IPS DF 19.7 (cell line): ENCODE results near the gene PNLIP.

Experiments used
- DNase-seq: peaks from one replicate; pipeline ENCODE4 v3.0.0-alpha.2; 2013; ENCODE audit warnings: low read depth, low spot score

Gene PNLIP

DNA sequence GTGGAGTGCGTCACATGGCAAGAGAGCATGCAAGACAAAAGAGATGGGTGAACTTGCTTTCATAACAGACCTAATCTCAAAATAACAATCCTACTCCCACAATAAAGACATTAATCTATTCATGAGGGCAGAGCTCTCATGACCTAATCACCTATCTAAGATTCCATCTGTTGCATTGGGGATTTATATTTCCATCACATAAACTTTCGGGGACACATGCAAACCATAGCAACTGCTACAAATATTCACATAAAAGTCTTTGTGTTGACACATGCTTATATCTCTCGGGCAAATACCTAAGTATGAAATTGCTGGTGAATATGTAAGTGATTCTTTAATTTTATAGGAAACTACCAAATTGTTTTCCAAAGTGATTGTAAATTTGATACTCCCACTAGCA, 29.1 kb downstream of the PNLIP start:
- no peak for DNase-seq

DNA sequence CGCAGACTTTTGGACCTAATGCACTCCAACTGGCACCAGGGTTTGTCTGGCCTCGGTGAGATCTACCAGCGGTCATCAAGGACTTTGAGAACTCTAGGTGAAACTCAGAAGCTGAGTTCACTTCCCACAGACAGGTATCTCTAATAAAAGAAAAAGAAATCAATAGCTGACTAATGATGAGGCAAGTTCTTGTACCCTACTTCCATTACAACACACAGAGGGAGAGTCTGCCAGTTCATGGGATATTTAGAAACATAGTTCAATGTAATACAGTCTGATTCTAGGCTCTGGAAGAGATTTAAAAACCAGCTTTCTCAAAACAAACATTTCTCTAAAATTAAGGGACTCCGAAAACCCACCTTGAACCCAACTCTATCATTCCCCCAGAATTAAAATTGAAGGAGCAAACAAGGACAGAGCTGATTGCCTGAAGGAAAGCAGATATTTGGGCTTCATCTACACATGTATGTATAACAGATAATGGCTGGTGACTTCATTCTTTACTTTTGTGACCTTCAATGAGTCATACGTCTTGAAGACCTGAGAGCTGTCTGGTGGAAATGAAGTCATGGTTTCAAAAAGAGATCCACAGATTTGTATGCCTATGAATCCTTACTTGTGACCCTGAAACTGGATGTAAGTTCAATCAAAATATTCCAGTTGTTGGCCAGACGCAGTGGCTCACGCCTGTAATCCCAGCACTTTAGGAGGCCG, 42.3 kb downstream of the PNLIP start:
- no peak for DNase-seq

DNA sequence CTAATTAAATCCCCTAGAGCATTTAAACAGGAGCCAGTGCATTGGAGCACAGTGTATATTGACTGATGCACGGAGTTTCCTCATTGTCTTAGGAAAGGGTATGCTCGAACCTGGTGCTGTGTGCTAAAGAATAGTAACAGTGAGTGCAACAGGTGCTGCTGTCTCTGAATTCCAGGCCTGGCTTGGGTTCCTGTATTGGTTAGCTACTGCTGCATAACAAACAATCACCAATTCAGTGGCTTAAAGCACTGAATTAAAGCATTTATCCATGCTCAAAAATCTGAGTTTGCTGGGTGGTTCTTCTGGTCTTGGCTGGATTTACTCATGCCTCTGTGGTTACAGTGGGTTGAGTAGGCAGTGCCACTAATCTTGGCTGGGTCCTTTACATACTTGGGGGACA, 43.3 kb downstream of the PNLIP start:
- no peak for DNase-seq

- no peak for DNase-seq
These were observed 44.2 kb downstream of the PNLIP start for GRCh38 chr10:116589926-116590325.

DNA sequence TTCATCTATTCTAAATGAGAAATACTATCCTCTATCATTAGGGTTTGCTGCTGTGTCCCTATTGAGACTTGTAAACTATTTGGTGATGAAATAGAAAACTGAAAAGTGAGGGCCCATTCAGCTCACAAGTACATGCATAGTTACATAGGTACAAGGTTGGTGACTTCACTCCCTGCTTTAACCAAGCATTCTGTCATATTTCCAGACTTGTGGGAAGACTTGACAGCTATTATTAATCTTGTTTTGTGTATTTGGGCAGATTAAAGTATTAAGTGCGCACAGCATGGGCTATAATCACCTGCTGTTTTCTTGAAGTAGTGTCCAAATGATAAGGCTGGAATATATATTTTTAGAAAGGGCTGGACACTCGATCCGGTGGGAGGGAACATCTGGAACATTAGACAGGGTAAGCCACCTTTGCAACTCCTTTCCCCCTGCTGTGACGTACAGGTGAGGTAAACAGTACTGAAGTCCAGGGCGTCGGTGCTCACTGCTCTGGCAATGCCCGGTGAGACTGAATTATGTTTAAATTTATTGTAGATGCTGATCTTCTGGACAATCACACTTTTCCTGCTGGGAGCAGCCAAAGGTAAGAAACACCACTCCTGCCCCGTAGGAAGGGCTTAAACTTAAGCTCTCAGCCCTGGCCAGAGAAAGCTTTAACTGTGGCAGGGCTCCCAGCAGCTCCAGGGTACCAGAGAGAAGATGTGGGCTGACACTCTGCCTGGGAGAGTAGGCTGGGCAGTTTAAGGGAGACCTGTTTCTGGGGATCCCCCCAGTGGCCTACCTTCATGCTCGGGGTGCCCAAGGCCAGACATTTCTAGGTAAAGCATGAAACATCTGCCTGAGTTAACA, 45.1 kb downstream of the PNLIP start, which contains the start of gene PNLIPRP1:
Gene PNLIPRP1 (plus strand): TSS at position 370 of the 855 bp plus-strand sequence. CDS start 171 bp downstream, at position 541.
- no peak for DNase-seq

DNA sequence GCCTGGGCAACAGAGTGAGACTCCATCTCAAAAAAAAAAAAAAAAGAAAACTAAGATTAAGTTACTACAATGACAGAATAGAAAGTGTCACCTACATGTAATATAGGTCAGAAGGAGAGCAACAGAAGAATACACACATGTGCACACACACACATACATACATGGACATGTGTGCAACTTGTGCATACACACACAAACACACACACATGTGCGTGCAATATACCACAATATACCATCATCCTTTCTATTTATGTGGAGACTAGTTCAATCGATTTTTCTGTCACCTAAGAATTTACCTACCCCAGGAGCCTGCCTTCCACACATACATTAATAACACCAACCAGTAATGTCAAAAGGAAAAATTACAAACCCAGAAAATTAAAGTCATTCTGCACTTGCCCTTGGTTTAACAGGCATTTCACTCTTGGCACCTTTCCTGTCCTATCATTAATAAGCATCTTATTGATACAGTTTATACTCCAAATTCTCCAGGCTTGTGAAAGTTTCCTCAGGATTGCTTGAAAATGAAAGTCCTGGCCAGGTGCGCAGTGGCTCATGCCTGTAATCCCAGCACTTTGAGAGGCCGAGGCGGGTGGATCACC, 47.5 kb downstream of the PNLIP start:
- DNase-seq: no peak

- DNase-seq: no peak
These were observed 48.8 kb downstream of the PNLIP start for GRCh38 chr10:116594525-116595035.

GRCh38 chr10:116596062-116596461, 50.3 kb downstream of the PNLIP start:
- DNase-seq: no peak

DNA sequence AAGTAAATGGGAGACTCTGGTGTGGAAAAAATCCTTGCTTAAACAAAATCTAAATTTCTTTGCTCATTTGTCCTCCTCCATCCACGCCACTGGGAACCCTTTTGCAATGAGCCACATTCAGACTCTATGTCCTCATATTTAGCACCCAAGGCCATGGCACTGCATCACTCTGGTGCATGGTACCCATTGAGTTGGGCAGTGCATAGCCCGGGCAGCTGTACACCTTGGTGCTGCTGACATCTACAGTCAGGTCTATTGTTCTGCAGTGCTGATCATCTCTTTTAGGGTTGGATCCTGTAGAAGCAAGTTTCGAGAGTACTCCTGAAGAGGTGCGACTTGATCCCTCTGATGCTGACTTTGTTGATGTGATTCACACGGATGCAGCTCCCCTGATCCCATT, 51.8 kb downstream of the PNLIP start:
- DNase-seq: no peak

DNA sequence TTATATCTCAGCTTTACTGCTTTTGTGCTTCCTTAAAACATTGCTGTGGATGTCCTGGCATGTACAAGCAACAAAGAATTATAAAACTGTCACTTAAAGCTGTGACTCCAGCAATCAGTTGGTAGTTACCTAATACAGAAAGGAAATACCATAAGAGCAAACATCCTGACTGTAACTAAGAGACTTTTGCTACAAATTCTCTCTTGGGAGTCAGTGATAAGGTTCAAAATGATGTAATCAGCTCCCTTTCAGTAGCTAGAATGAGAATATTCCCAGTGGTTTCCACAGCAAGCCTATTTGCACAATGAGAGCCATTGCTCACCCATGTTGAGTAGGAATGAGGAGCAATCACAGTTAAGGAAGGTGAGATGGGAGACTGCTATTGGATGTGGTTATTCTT, 52.6 kb downstream of the PNLIP start:
- no peak for DNase-seq

DNA sequence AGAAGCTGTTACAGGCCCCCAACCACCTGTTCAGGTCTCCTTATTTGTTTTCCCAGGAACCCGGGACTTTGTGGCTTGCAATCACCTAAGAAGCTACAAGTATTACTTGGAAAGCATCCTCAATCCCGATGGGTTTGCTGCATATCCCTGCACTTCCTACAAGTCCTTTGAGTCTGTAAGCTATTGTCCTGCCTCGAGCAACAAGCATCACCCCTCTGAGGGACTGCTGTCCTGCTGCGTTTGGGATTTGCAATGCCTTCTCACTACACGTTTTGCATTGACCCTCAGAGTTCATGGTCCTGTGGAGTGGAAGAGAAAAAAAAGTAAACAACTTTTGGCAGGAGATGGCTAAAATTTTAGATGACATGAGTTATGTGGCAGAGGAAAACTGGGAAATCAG, 54.3 kb downstream of the PNLIP start:
- DNase-seq: no peak

DNA sequence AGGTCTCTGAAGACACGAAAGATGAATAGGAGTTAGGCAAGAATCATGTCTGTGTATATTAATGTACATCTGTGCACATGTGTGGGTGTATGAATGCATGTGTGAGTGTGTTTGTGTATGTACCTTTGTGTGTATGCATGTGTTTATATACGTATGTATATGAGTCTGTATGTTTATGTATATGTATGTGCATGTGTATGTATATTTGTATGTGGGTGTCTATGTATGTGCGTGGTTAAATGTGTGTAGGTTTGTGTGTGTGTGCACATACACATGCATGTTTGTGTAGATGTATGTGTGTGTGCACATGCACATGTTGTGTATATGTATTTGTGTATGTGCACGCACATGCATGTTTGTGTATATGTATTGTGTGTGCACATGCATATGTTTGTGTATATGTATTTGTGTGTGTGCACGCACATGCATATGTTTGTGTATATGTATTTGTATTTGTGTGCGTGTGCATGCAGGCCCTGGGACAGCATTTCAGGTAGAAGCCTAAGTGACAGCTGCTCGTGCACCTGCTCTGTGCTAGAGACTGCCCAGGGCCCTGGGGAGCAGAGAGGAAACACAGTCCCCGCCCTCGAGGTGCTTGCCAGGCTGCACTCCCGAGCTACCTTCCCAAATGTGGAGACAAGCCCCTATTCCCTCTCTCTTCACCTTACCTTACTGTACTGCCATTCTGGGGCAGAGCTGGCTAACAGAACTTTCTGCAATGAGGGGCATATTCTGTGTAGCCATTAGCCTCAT, 57.1 kb downstream of the PNLIP start:
- DNase-seq: no peak

DNA sequence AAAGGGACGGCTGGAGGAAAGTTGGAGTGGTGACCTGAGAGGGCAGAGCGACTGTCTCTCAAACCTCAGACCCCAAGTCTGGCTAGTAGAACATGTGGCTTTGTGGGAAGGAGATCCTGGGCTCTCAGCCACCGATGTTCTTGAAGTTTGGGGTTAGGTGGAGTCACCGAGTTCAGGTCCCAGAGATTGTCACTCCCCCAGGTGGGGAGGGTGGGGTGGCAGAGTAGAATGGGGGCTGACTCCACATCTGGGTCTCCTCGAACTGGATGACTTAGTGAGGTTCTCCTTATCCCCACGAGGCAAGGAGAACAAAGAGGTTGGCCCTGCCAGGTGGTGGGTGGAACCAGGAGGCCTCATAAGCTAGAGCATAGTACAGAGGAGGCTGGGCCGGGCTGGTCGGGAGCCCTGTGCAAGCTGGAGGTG, 60.3 kb downstream of the PNLIP start:
- DNase-seq: no peak

- DNase-seq: no peak
These were observed 61.6 kb downstream of the PNLIP start for GRCh38 chr10:116607336-116607735.

DNA sequence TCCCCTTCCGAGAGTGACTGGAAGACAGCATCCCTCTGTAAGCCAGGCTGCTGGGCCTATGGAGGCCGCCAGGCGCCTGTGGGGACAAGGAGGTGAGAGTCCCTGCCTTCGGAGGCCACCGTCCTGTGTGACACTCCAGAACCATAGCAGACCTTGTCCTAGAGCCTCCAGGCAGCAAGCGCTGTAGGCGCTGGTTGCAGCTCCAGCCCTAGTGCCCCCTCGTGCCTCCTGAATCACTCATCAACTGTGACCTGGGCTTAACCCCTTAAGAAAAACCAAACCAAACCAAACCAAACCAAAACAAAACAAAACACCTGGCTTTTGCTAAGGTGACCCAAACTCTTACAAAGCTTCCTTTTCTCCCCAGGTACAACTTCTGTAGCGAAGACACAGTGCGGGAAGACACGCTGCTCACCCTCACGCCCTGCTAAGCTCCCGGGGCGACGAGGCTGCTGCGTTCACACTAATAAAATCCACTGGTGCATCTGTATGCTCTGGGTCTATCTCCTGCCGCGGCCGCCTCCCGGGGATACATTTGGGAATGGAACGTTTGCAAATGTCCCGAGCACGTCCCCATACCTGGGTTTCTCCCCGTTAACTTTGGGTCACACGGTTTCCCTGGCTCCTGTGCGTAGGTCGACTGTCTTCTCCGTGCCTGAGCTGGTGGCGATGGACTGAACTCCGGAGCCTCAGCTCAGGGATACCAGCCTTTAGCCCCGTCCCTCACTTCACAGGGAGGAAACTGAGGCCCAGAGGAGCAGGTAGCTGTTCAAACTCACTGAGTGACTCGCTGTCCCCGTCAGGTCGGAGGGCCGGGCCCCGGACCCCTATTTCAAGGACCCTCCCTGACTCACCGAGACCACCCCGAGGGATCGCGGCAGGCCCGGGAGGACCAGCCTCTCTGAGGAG, 63.2 kb downstream of the PNLIP start:
- no peak for DNase-seq

DNA sequence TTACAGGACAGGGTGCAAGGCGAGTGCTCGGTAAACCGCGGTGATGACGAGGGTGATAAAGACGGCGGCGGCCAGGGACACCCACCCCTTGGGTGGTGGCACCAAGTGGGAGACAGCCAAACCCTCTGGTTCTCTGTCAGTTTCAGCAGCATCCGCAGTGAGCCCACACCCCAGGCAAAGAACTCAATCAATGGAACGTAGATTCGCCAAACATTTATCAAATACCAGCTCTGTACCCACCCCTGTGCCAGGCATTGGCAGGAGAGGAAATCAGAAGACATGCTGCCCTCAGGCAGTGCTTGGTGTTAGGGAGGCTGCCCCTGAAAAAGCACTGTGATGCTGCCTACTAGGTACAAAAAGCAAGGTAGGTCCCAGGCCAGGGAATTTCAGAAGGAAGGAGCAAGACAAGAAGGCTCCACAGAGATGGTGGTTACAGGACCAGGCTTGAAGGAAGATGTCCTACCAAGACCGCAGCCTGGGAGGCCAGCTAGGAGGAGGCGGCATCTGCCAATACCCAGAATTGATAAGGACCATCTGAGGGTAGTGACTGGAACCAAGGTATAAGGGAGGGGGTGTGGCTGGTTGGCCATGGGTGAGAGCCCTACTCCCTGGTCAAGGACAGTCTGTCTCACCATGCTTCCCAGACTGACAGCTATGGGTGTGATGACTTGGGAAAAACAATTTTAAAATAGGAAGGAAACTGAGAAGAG, 64.9 kb downstream of the PNLIP start:
- DNase-seq: no peak

- no peak for DNase-seq
These were observed 65.4 kb downstream of the PNLIP start for GRCh38 chr10:116611153-116611545.

DNA sequence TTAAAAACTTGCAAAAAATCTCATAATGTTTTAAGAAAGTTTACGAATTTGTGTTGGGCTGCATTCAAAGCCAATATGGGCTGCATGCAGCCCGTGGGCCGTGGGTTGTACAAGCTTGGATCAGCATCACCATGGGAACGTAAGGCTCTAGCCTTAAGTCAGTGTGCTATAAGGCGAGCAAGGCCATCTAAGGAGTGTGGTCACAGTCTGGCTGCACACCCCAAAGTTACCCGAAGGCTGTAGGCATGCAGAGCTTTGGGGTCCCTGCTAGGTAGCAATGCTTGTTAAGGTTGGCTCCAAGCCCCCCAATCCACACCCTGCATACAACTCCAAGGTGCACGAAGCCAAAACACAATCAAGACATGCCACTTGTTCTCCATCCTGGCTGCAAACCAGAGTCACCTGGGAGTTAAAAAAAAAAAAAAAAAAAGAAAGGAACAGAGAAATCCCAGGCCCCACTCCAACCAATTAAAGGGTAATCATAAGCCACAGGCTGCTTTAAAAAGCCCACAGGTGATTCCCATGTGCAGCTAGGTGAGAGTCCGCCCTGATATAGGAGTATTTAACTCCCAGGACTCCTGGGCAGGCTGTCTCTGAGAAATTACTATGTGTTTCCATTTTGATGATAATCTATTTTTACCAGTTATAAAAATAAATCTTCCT, 66.5 kb downstream of the PNLIP start:
- DNase-seq: no peak

DNA sequence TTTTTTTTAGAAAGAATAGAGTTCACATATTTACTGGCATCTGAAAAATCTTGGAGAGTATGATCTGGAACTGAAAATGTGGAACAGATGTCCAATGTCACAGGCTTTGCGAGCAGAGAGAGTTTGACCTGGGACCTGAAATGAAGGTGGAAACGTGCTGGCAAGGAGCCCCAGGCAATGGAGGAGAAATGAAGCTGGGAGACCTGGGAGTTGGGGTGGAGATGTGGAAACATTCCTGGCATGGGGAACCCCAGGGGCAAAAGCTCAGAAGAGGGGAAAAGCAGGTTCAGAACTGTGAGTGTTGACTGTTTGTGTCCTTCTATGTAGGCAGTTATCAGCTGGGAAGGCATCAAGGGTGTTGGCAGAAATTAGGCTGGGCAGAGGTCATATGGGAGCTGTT, 67.7 kb downstream of the PNLIP start:
- DNase-seq: no peak
